HG03108 (cell line): ENCODE data around the gene P3H3.

Source experiments
- ATAC-seq: cut with Tn5 transposase; IDR thresholded peaks from one replicate; pipeline ENCODE4 v1.9.1; 2021; ENCODE audit warnings: moderate library complexity; ENCODE audit not compliant: unreplicated experiment

P3H3 gene

GRCh38 chr12:6826125-6826733 is 2.0 kb upstream of the P3H3 start:
- no peak for ATAC-seq

- no peak for ATAC-seq
Measured at GRCh38 chr12:6826734-6827436, 1.3 kb upstream of the P3H3 start.

GRCh38 chr12:6827437-6827911 is 733 bp upstream of the P3H3 start:
- ATAC-seq, result no peak

GRCh38 chr12:6828781-6829535 is 751 bp downstream of the P3H3 start:
- ATAC-seq, result no peak

- ATAC-seq, result no peak
Measured at GRCh38 chr12:6829536-6830220, 1.5 kb downstream of the P3H3 start.

- ATAC-seq, result no peak
Measured at GRCh38 chr12:6830286-6830890, 2.2 kb downstream of the P3H3 start.

GRCh38 chr12:6830999-6831398 is 2.8 kb downstream of the P3H3 start:
- no peak for ATAC-seq

- no peak for ATAC-seq
Measured at GRCh38 chr12:6831450-6831995, 3.3 kb downstream of the P3H3 start.

- ATAC-seq, result no peak
Measured at GRCh38 chr12:6832125-6832524, 3.9 kb downstream of the P3H3 start.

- no peak for ATAC-seq
Measured at GRCh38 chr12:6833189-6833890, 5.1 kb downstream of the P3H3 start.

GRCh38 chr12:6834254-6834653 is 6.0 kb downstream of the P3H3 start:
- ATAC-seq, result no peak

GRCh38 chr12:6834873-6835272 is 6.7 kb downstream of the P3H3 start:
- no peak for ATAC-seq

- no peak for ATAC-seq
Measured at GRCh38 chr12:6836851-6837250, 8.6 kb downstream of the P3H3 start.

- ATAC-seq, result no peak
Measured at GRCh38 chr12:6837370-6838060, 9.3 kb downstream of the P3H3 start.

GRCh38 chr12:6838854-6839253 is 10.6 kb downstream of the P3H3 start:
- no peak for ATAC-seq

- ATAC-seq, result no peak
Measured at GRCh38 chr12:6839482-6840201, 11.4 kb downstream of the P3H3 start.

- ATAC-seq, result no peak
Measured at GRCh38 chr12:6840330-6840729, 12.1 kb downstream of the P3H3 start.

- ATAC-seq, result no peak
Measured at GRCh38 chr12:6840761-6841515, 12.7 kb downstream of the P3H3 start, which contains the start of gene GNB3. GNB3 (plus strand) TSS chr12:6840925; CDS start chr12:6841288, 363 bp downstream.
